Measurements from ENCODE around the gene SYCP3.

DNA sequence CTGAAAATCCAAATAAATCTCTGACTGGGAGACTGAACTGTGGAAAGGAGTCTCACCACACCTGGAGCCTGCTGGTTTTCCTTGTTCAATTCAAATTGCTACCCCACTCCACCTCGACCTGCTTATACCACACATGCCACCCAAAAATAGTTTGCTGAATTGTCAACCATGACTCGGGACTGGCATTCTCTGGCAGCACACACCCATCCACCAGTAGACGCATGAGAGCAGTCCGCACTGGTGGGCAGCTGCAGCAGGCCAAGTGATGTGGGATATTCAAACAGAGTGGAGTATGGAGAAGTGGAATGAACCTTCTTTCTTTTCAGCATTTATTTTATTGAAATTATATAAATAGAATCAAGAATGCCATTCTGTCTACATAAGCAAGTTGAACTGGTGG lies 38.7 kb upstream of the SYCP3 start:
- no peak for TF ChIP-seq CSRNP3 (CRISPR knock-in tag; IDR thresholded peaks at IDR 0.05)
- TF ChIP-seq, protein P1, sequence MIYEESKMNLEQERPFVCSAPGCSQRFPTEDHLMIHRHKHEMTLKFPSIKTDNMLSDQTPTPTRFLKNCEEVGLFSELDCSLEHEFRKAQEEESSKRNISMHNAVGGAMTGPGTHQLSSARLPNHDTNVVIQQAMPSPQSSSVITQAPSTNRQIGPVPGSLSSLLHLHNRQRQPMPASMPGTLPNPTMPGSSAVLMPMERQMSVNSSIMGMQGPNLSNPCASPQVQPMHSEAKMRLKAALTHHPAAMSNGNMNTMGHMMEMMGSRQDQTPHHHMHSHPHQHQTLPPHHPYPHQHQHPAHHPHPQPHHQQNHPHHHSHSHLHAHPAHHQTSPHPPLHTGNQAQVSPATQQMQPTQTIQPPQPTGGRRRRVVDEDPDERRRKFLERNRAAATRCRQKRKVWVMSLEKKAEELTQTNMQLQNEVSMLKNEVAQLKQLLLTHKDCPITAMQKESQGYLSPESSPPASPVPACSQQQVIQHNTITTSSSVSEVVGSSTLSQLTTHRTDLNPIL (CRISPR knock-in tag; IDR thresholded peaks at IDR 0.05; ENCODE audit: low read depth): no peak
- no peak for TF ChIP-seq ZNF8 (CRISPR knock-in tag; IDR thresholded peaks at IDR 0.05)
- no peak for TF ChIP-seq ESRRG (CRISPR knock-in tag; IDR thresholded peaks at IDR 0.05)
- no peak for TF ChIP-seq ZFP30 (CRISPR knock-in tag; IDR thresholded peaks at IDR 0.05)
- TF ChIP-seq GLIS3 (CRISPR knock-in tag; IDR thresholded peaks at IDR 0.05): no peak
- no peak for TF ChIP-seq CSDC2 (CRISPR knock-in tag; IDR thresholded peaks at IDR 0.05)
- TF ChIP-seq ZNF70 (CRISPR knock-in tag; IDR thresholded peaks at IDR 0.05): no peak
- no peak for TF ChIP-seq TOX (CRISPR knock-in tag; IDR thresholded peaks at IDR 0.05; ENCODE audit: borderline replicate concordance)
- TF ChIP-seq SNAI2 (CRISPR knock-in tag; IDR thresholded peaks at IDR 0.05): no peak
- TF ChIP-seq RARB (CRISPR knock-in tag; IDR thresholded peaks at IDR 0.05): no peak
